GM19324 (cell line): ENCODE results near the gene ANO4.
"Not testable (repeated sequence)": the region's sequence is repeated elsewhere in the genome, so short reads cannot be mapped to it uniquely, and the experiment has no call there.

ENCODE experiments used
- ATAC-seq: cut with Tn5 transposase; IDR thresholded peaks from one replicate; pipeline ENCODE4 v1.9.1; 2021; ENCODE audit warnings: mild to moderate bottlenecking, moderate library complexity; ENCODE audit not compliant: unreplicated experiment, low FRiP score

The ANO4 gene

GRCh38 chr12:100867639-100868393 lies 73.2 kb downstream of the ANO4 start:
- ATAC-seq = no peak

- no peak for ATAC-seq
Measured at GRCh38 chr12:100868487-100868886, 73.9 kb downstream of the ANO4 start.

- ATAC-seq = no peak
Measured at GRCh38 chr12:100871195-100871734, 76.7 kb downstream of the ANO4 start.

- ATAC-seq = no peak
Measured at GRCh38 chr12:100875156-100875555, 80.6 kb downstream of the ANO4 start.

- no peak for ATAC-seq
Measured at GRCh38 chr12:100875771-100876170, 81.2 kb downstream of the ANO4 start.

GRCh38 chr12:100877776-100878175 lies 83.2 kb downstream of the ANO4 start:
- no peak for ATAC-seq

- ATAC-seq = no peak
Measured at GRCh38 chr12:100895192-100895591, 100.6 kb downstream of the ANO4 start.

- ATAC-seq = no peak
Measured at GRCh38 chr12:100896192-100896591, 101.6 kb downstream of the ANO4 start.

GRCh38 chr12:100897240-100897639 lies 102.7 kb downstream of the ANO4 start:
- ATAC-seq = no peak

GRCh38 chr12:100899301-100899700 lies 104.7 kb downstream of the ANO4 start:
- no peak for ATAC-seq

- no peak for ATAC-seq
Measured at GRCh38 chr12:100900808-100901207, 106.2 kb downstream of the ANO4 start.

GRCh38 chr12:100901266-100901665 lies 106.7 kb downstream of the ANO4 start:
- no peak for ATAC-seq

GRCh38 chr12:100904270-100904669 lies 109.7 kb downstream of the ANO4 start:
- ATAC-seq = no peak

- ATAC-seq = no peak
Measured at GRCh38 chr12:100908501-100908900, 113.9 kb downstream of the ANO4 start.

GRCh38 chr12:100913872-100914592 lies 119.5 kb downstream of the ANO4 start:
- ATAC-seq = no peak

- no peak for ATAC-seq
Measured at GRCh38 chr12:100919116-100919515, 124.5 kb downstream of the ANO4 start.

- no peak for ATAC-seq
Measured at GRCh38 chr12:100920493-100920892, 125.9 kb downstream of the ANO4 start.

GRCh38 chr12:100926669-100927248 lies 132.2 kb downstream of the ANO4 start:
- ATAC-seq = no peak

GRCh38 chr12:100927826-100928225 lies 133.2 kb downstream of the ANO4 start:
- ATAC-seq = no peak

GRCh38 chr12:100932571-100932970 lies 138.0 kb downstream of the ANO4 start:
- ATAC-seq = no peak

- ATAC-seq = not testable (repeated sequence)
Measured at GRCh38 chr12:100933531-100933930, 139.0 kb downstream of the ANO4 start.
